GM06990 (cell line): Measurements from ENCODE around the gene GPX5.

Experiments used
- DNase-seq: peaks from one replicate; pipeline ENCODE4 v3.0.0-alpha.2; 2011; ENCODE audit not compliant: insufficient read length; ENCODE audit errors: extremely low read depth
- H3K27me3 ChIP-seq: replicated peaks from 2 replicates; pipeline ENCODE4 v1.6.0; 2011; ENCODE audit warnings: low read length; ENCODE audit not compliant: control insufficient read depth, insufficient read depth
- H3K36me3 ChIP-seq: 2 replicates; pipeline ENCODE4 v1.5.1; 2011; ENCODE audit warnings: low read length; ENCODE audit not compliant: control insufficient read depth, insufficient read depth
- H3K4me3 ChIP-seq: replicated peaks from 2 replicates; pipeline ENCODE4 v1.5.1; 2011; ENCODE audit warnings: low read depth, mild to moderate bottlenecking, control low read depth, low read length
- CTCF ChIP-seq: IDR thresholded peaks from 2 replicates; pipeline ENCODE4 v1.5.1; 2011; ENCODE audit warnings: low read length, control low read depth, mild to moderate bottlenecking, inconsistent platforms; ENCODE audit not compliant: insufficient read depth, poor library complexity, severe bottlenecking

GPX5 gene

GRCh38 chr6:28486988-28487742 is 38.5 kb upstream of the GPX5 start:
- no peak overlapping the region for H3K4me3 ChIP-seq
- no peak for TF ChIP-seq CTCF
- DNase-seq, result no peak
- H3K27me3 ChIP-seq, result no peaks in the 10 kb centered on the region; the same call in 1 of the 2 replicates
- H3K36me3 ChIP-seq, result no peaks in the 10 kb centered on the region

- H3K4me3 ChIP-seq, result peak overlapping the region; percentile 54
- DNase-seq, result peak; percentile 43
- no peak for TF ChIP-seq CTCF
Measured at GRCh38 chr6:28488916-28489365, 36.7 kb upstream of the GPX5 start.

GRCh38 chr6:28489366-28490204 is 36.1 kb upstream of the GPX5 start:
- Histone ChIP-seq H3K27me3 (no peaks in the 10 kb centered on the region), H3K36me3 (no peaks in the 10 kb centered on the region), H3K4me3 (peak overlapping the region; percentile 54)
- DNase-seq, result peak; percentile 79
- no peak for TF ChIP-seq CTCF

More at GRCh38 chr6:28488916-28489365, 36.7 kb upstream of the GPX5 start:
- no peaks in the 10 kb centered on the region for H3K27me3 ChIP-seq
- no peaks in the 10 kb centered on the region for H3K36me3 ChIP-seq

GRCh38 chr6:28490205-28490890 is 35.3 kb upstream of the GPX5 start:
- peak; percentile 22 for DNase-seq
- H3K4me3 ChIP-seq, result peak overlapping the region; percentile 54
- no peak for TF ChIP-seq CTCF
- no peaks in the 10 kb centered on the region for H3K36me3 ChIP-seq
- H3K27me3 ChIP-seq, result no peaks in the 10 kb centered on the region

- no peak for DNase-seq
- Histone ChIP-seq H3K4me3 (no peak overlapping the region), H3K36me3 (no peaks in the 10 kb centered on the region), H3K27me3 (no peaks in the 10 kb centered on the region)
- TF ChIP-seq CTCF, result no peak
Measured at GRCh38 chr6:28491984-28492317, 33.7 kb upstream of the GPX5 start.
